Skin epidermis (tissue), 12 donors: ENCODE measurements around the gene MAST4.

Experiments used
- H3K27ac ChIP-seq, 21 experiments: fragments of 200-600 bp; sonication (generic) in 11 of 21; one replicate each; pipeline ENCODE4 v1.5.0; 2020; ENCODE audit warnings: mild to moderate bottlenecking in 3 of 21, inconsistent platforms in 2 of 21, moderate library complexity in 2 of 21
- H3K4me3 ChIP-seq, 7 experiments: fragments of 200-600 bp; sonication (generic) in 2 of 7; one replicate each; pipeline ENCODE4 v1.5.0; 2020; ENCODE audit warnings: inconsistent platforms in 2 of 7, mild to moderate bottlenecking in 2 of 7, moderate library complexity in 1 of 7

MAST4 gene

DNA sequence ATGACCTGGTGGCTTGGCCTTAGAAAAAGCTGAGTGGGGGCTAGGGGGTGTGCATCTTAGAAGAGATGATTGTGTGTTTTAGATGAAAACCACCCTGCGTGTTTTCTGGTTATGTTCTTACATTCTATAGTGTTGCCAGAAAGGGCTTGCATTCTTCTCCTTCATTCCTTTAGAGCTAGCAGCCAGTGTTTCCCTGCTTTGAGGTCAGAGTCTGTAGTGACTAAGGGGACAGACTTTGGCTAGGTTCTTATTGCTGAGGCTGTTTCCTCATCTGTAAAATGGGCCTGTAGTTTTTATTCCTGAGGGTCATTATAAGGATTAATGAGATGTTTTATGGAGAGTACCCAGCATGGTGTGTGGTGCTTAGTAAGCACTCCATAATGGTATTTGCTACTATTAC is 6.4 kb downstream of the MAST4 start:
- H3K27ac ChIP-seq = no peak overlapping the region

DNA sequence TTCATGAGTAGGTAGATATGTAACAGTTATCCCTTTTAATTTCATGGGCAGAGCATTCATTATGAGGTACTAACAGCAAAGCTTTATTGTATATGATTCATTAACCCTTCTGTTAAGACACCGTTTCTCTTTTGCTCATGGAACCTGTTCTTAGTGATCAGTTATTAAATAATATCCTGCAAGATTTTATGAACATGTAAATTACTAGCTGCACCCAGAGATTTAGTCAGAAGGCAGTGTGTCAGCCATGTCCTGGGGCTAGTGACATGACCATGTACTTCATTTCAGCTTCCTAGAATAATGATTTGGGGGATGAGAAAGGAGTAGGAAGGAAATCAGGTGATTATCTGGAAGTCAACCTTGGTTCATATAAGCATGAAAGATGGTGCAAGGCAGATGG is 7.0 kb downstream of the MAST4 start:
- no peak overlapping the region for H3K27ac ChIP-seq
- no peak overlapping the region for H3K4me3 ChIP-seq

More for the DNA sequence above, 6.4 kb downstream of the MAST4 start:
- no peak overlapping the region for H3K4me3 ChIP-seq

DNA sequence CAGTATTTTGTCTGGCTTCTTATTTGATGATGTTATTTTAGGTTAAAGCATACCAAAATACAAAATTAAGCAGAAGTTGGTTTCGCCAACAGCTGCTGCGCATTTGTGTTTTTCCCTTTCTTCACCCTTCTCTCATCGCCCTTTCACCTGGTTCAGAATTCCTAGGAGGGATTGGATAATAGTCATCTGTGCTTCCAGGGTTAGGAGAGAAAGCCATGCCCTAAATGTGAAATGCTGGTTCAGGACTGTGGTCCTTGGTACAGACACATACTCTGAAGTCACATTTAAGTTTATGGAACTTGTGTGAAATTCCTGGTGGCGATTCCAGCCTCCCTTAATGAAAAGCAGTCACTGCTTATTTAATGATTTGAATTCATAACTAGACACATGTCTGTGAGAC is 7.7 kb downstream of the MAST4 start:
- Histone ChIP-seq H3K27ac (no peak overlapping the region), H3K4me3 (no peak overlapping the region)

- H3K4me3 ChIP-seq = no peak overlapping the region
- H3K27ac ChIP-seq = no peak overlapping the region
Observed at GRCh38 chr5:66606713-66607112, 10.5 kb downstream of the MAST4 start.

GRCh38 chr5:66608501-66608900 is 12.3 kb downstream of the MAST4 start:
- H3K4me3 ChIP-seq = no peak overlapping the region
- no peak overlapping the region for H3K27ac ChIP-seq

DNA sequence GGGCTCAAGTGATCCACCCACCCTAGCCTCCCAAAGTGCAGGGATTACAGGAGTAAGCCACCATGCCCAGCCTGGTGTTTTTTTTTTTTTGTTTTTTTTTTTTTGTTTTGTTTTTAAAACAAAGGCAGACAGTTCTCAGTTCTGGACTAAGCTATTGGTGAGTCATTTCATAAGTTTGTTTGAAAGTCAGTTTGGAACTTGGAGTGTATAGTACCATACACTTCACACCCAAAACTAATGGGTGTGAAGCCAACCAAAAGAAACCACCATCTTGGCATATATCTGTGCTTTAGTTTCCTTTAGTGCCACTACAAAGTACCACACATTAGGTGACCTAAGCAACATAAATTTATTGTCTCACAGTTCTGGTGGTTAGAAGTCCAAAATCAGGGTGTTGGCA is 13.4 kb downstream of the MAST4 start:
- H3K4me3 ChIP-seq = no peak overlapping the region
- no peak overlapping the region for H3K27ac ChIP-seq

DNA sequence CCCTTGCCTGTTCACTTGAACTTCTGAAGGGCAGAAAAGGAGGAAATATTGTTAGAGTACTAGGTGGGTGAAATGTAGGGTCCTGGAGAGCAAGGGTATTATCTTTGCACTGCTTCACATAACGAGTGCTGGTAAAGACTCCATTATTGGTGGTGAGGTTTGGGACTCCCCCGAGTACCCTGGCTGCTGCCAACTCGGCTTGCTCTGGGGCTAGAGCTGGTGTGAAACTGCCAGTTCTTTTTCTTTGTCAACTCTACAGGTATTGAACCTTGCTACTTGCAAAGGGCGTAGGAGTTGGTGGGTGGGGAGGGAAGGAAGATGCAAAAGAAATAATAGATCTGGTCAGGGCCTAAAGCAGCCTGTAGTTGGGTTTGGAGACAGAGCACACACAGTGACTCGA is 16.0 kb downstream of the MAST4 start:
- H3K4me3 ChIP-seq = no peak overlapping the region
- H3K27ac ChIP-seq = no peak overlapping the region

DNA sequence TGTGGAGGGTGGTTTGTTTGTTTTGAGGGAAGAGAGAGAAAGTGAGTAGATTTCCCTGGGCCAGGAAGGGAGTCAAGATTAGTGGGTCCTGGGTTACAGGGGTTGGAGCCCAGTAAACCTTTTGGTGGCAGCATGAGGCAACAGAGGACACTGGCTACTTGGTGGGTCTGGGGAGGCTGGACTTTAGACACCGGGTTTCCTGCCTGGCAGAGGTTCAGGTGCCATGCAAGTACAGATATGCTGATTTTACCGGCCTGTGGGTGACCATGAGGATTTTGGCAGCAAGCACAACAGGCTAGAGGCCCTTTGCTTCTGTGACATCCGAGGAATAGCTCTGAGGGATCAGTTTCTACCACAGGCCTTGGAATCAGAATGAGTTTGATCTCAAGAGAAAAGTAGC is 18.9 kb downstream of the MAST4 start:
- Histone ChIP-seq H3K4me3 (no peak overlapping the region), H3K27ac (no peak overlapping the region)

DNA sequence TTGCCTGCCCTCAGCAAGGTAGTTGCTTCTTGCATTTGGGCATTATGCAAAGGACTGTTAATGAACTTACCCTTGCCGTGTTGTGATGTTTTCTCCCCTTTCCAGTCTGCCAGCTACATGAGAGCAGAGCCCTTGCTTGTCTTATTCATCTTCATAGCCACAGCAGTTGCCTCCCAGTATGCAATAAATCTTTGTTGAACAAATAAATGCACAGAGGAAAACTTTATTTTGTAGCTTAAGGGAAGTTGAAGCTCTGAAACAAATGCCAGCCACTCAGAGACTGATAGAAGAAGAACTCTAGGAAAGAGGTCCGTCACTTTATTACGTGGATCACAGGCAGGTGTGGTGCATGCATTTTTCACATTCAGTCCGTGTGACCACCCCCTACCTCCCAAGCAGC is 19.7 kb downstream of the MAST4 start:
- H3K27ac ChIP-seq = no peak overlapping the region
- H3K4me3 ChIP-seq = no peak overlapping the region

DNA sequence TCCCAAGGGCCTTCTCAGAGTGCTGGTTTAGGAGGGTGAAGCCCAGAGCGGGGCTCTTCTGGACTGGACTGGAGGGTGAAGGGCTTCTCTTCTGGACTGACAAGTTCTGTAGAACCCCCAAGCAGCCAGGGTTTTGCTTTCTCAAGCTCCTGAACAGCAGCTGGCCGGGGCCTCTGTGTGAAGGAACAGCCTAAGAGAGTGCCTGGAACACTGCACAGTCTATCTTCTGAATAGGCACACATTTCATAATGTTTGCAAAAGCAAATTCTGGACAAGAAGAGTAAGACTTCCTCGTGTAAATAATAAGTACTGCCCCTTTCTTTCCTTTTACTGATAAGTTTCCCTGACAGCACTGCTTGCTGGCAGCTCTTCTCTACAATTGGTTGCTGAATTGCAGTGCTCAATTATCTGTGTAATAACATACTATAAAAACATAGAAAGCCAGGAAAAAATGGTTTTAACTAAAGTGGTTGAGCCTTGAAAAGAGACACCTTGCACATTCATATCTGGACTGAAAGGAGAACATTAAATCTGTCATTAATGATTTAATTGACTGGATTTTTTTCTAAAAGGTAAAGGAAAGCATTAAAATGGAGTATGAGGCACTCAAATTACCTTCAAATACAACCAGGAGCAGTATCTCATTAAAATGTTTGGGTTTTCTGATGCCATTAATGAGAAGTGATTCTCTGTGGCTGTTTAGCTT is 20.5 kb downstream of the MAST4 start:
- H3K27ac ChIP-seq = no peak overlapping the region

GRCh38 chr5:66617226-66617861 is 21.2 kb downstream of the MAST4 start:
- Histone ChIP-seq H3K4me3 (no peak overlapping the region), H3K27ac (no peak overlapping the region)

More for the DNA sequence above, 20.5 kb downstream of the MAST4 start:
- H3K4me3 ChIP-seq = no peak overlapping the region

GRCh38 chr5:66617991-66618768 is 22.0 kb downstream of the MAST4 start:
- Histone ChIP-seq H3K4me3 (no peak overlapping the region), H3K27ac (no peak overlapping the region)

DNA sequence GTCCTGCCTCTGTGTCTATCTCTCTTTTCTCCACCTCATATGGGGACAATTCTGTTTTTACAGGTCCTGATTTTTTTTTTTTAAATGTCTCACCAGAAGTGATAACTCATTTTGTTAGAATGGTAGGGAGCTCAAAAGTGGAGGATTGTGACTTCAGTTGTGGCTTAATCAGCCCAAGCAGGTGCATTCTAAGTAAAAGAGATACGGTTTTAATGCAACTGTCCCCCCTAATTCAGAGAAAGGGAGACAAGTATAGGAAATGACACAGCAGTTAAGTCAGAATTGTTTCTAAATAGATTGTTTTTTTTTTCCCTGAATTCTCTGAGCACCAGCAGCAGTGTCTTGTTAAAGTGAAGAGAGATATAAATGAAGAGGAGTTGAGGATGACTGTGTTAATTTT is 24.5 kb downstream of the MAST4 start:
- no peak overlapping the region for H3K27ac ChIP-seq
- no peak overlapping the region for H3K4me3 ChIP-seq

DNA sequence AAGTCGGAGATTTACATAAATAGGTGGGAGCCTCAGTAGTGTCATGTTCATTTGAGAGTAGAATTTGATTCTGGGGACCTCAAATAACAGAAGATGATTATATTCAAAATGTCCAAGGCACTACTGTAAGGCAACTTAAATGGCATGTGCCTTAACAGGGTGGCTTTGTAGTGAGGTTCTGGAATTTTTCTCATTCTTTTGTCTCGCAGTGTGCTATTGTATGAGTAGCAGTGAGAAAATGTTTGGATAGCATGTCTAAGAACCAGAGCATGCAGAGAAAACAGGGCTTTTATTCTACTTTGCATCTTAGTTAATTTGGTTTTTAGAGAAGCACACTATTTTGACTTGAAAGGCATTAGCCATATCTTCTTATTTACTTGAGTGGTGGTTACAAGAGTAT is 25.0 kb downstream of the MAST4 start:
- no peak overlapping the region for H3K4me3 ChIP-seq
- H3K27ac ChIP-seq = no peak overlapping the region

- no peak overlapping the region for H3K27ac ChIP-seq
Observed at GRCh38 chr5:66621736-66622135, 25.5 kb downstream of the MAST4 start.

GRCh38 chr5:66628561-66628960 is 32.4 kb downstream of the MAST4 start:
- H3K27ac ChIP-seq = no peak overlapping the region
- no peak overlapping the region for H3K4me3 ChIP-seq

More at GRCh38 chr5:66621736-66622135, 25.5 kb downstream of the MAST4 start:
- H3K4me3 ChIP-seq = no peak overlapping the region

GRCh38 chr5:66629446-66629845 is 33.3 kb downstream of the MAST4 start:
- Histone ChIP-seq H3K27ac (no peak overlapping the region), H3K4me3 (no peak overlapping the region)

DNA sequence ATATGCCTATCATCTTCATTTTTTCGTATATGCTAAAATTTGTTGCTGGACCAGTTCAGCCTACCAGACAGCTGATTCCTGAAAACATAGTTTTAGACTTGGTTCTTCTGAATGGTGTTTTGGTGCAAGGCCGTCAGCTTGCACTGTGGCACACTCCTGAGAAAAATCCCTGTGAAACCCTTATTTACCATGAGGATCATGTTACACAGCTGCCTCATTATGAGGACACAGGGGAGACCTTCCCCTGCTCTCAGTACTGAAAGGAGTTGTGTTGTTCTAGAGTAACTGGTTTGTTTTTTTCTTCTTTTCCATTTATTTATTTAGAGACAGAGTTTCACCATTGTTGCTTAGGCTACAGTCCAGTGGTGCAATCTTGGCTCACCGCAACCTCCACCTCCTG is 37.6 kb downstream of the MAST4 start:
- H3K27ac ChIP-seq = no peak overlapping the region

DNA sequence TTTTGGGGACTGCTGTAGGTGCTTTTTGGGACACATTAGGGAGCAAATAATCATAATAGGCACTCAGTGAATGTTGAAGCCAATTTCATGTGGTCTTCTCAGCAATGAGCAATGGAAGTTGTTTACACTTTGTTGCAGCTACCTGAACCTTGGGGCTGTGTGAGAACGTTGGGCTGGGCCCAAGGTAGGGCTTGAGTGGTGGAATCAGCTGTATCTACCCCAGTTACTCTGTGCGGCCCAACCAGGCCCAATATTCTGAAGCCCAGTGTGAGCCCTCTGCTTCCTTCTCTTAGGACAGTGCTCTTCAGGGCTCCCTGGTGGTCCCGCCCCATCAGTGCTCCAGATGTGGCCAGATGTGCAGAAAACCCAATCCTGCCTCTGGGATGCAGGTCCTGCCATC is 38.4 kb downstream of the MAST4 start:
- Histone ChIP-seq H3K4me3 (no peak overlapping the region), H3K27ac (no peak overlapping the region)

More for the DNA sequence above, 37.6 kb downstream of the MAST4 start:
- H3K4me3 ChIP-seq = no peak overlapping the region

DNA sequence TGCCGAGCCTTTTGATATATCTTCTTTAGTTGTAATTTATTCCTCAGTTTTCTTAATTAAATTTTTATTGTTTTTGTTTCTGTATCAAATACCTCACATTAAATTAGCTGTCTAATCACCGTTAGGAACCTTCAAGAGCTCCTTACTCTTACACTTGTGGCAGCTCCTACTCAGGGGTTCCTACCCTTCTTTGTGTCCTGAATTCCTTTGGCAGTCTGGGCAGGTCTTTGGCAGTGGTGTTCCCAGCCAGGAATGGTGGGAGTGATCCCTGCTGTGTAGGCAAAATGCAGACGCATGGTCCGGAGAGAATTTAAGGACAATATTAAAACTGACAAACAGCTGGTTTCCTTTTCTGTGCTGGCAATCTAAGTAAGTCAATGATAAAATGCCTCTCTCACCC is 41.8 kb downstream of the MAST4 start:
- H3K27ac ChIP-seq = no peak overlapping the region
- no peak overlapping the region for H3K4me3 ChIP-seq

DNA sequence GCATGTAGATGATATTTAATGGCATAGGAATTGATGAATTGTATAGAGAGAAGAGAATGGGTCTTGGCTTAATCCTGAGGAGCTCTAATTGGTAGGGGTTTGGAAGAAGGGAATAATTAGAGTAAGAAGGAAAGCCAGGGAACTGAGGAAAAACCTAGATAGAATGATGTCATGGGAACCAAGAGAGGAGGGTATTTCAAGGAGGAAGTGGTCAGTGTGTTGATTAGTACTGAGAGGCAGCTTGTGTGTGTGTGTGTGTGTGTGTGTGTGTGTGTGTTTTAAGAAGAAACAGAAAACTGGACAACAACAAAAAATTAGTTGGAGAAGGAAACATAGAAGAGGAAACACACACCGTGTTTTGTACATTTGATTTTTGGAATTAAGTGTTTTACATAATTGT is 42.8 kb downstream of the MAST4 start:
- Histone ChIP-seq H3K27ac (no peak overlapping the region), H3K4me3 (no peak overlapping the region)
